GM12873 (cell line): ENCODE data around the gene GDPD3.

Source experiments
- TF ChIP-seq, protein P1 (sequence below): IDR thresholded peaks from 2 replicates; pipeline ENCODE4 v1.5.1; 2012; ENCODE audit warnings: low read depth, mild to moderate bottlenecking, moderate library complexity, low read length, control low read depth; ENCODE audit not compliant: insufficient read depth; ENCODE audit errors: missing control alignments

GDPD3 gene, protein sequence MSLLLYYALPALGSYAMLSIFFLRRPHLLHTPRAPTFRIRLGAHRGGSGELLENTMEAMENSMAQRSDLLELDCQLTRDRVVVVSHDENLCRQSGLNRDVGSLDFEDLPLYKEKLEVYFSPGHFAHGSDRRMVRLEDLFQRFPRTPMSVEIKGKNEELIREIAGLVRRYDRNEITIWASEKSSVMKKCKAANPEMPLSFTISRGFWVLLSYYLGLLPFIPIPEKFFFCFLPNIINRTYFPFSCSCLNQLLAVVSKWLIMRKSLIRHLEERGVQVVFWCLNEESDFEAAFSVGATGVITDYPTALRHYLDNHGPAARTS

DNA sequence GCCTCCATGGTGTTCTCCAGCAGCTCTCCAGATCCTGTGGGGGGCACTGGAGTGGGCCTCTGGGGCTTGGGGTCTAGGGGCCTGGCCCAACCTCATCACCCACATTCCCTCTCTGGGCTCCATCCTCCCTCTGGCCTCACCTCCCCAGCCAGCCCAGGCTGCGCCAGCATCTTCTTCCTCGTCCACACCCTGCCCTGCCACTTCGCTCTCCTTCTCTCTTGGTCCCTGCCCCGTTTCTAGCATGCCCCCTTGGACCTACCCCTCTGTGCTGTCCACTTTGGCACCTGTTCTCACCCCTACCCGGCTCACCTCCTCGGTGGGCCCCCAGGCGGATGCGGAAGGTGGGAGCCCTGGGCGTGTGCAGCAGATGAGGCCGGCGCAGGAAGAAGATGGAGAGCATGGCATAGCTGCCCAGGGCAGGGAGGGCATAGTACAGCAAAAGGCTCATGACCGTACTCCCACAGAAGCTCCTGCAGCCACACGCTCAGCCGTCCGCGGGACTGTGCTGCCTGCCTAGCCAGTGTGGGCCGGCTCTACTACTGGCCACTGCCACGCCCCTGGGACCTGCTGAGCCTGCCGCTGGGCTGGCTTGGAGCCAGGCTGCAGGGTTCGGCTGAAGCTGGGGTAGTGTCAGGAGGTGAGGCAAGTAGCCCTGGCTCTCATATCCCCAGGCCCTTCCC lies at the start of gene GDPD3:
Gene GDPD3 (minus strand): TSS at position 507 of the 680 bp plus-strand sequence. CDS start 59 bp downstream, at position 448.
- TF ChIP-seq, protein P1, sequence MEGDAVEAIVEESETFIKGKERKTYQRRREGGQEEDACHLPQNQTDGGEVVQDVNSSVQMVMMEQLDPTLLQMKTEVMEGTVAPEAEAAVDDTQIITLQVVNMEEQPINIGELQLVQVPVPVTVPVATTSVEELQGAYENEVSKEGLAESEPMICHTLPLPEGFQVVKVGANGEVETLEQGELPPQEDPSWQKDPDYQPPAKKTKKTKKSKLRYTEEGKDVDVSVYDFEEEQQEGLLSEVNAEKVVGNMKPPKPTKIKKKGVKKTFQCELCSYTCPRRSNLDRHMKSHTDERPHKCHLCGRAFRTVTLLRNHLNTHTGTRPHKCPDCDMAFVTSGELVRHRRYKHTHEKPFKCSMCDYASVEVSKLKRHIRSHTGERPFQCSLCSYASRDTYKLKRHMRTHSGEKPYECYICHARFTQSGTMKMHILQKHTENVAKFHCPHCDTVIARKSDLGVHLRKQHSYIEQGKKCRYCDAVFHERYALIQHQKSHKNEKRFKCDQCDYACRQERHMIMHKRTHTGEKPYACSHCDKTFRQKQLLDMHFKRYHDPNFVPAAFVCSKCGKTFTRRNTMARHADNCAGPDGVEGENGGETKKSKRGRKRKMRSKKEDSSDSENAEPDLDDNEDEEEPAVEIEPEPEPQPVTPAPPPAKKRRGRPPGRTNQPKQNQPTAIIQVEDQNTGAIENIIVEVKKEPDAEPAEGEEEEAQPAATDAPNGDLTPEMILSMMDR: no peak

DNA sequence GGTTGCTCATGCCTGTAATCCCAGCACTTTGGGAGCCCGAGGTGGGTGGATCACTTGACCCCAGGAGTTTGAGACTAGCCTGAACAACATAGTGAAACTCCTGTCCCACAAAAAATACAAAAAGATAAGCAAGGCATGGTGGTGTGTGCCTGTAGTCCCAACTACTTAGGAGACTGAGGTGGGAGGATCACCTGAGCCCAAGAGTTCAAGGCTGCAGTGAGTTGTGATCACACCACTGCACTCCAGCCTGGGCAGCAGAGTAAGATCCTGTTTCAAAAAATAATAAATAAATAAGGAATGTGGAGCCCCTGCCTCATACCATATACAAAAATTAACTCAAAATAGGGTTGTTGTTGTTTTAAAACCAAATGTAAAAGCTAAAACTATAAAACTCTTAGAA lies 43.9 kb upstream of the GDPD3 start:
- TF ChIP-seq, protein P1: no peak

DNA sequence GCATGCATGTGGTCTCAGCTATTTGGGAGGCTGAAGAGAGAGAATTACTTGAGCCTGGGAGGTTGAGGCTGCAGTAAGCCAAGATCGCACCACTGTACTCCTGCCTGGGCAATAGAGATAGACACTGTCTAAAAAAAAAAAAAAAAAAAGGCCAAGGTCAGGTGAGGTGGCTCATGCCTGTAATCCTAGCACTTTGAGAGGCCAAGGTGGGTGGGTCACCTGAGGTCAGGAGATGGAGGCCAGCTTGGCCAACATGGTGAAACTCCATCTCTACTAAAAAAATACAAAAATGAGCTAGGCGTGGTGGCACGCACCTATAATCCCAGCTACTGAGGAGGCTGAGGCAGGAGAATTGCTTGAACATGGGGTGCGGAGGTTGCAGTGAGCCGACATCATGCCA lies 41.9 kb upstream of the GDPD3 start:
- TF ChIP-seq, protein P1: no peak

DNA sequence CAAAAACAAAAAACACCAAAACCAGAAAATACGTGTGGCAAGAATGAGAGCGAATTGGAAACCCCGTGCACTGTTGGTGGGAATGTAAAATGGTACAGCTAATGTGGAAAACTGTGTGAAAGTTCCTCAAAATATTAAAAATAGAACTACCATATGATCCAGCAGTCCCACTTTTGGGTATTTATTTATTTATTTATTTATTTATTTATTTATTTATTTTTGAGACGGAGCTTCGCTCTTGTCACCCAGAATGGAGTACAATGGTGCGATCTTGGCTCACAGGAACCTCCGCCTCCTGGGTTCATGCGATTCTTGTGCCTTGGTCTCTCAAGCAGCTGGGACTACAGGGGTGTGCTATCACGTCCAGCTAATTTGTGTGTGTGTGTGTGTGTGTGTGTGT lies 39.2 kb upstream of the GDPD3 start:
- TF ChIP-seq, protein P1: no peak

DNA sequence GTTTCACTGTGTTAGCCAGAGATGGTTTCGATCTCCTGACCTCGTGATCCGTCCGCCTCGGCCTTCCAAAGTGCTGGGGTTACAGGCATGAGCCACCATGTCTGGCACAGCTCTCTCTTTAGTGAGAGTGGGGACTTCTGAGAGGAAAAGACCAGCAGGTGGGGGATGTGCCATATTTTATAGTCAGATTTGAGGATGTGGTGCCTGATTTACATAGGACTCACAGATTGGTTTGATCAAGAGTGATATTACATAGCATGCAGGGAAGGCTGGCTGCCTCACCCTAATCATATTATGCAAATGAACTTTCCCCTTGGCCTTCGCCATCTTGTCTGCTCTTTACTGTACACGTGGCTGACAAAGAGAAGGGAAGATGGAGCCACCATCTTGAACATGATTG lies 37.8 kb upstream of the GDPD3 start:
- TF ChIP-seq, protein P1: no peak

DNA sequence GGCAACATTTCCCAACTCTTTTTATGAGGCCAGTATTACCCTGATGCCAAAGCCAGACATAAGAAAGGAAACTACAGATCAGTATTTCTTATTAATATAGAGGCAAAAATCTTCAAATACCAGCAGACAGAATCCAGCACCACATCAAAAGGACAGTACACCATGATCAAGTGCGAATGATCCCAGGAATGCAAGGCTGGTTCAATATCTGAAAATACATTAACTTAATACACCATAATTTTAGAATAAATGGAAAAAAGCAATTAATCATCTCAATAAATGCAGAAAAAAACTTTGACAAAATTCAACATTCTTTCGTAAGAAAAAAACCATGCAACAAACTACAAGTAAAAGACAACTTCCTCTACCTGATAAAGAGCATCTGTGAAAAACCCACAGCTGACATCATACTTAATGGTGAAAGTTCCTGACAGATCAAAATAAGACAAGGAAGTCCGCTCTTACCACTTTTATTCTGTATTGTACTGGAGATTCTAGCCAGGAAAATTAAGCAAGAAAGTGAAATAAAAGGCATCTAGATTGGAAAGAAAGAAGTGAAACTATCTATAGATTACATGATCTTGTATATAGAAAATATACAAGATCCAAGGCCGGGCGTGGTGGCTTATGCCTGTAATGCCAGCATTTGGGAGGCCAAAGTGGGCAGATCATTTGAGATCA lies 36.1 kb upstream of the GDPD3 start:
- TF ChIP-seq, protein P1: no peak
